Activated CD8-positive, alpha-beta memory T cell treated with anti-CD3 and anti-CD28 coated beads, Interleukin-2, amount 50 U/mL, for 4 hours (primary cell): ENCODE data around the gene RGL1.

ENCODE experiments used
- DNase-seq: peaks from one replicate; pipeline ENCODE4 v3.0.0-alpha.2; 2020

RGL1 gene

DNA sequence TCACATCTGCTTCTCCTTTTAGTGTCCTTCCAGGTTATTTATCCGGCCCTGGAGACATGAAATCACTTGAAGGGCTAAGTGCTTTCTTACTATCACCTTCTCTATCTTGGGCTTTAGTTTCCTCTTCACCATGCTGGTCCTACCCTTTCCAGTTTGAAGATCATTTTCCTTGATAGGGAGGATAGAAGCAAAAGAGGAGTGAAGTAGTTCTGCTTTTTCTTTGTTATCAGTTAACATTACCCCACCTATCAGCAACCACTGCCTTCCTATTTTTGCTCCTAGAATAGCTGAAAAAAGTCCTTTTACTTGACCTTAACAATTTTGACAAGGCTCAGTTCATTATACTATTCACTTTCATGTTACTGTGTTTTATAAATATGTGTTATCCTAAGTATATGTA lies 19.4 kb downstream of the RGL1 start:
- DNase-seq, result no peak

DNA sequence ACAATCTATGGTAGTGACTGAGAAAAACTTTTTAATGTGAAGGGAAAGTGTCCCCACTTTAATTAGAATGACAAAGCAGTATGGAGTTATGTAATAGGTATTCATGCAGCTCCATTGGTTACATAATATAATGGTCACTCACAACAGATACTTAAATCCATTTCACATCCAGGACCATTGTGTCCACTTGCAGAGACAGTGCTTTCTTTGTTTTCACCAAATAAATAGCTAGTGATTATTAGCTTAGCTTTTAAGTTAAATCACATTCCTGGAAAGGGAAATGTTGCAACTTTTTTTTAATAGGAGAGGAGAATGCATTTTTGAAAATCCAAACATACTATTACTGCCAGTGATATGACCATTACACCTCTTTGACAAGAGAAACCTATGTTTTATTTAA lies 22.9 kb downstream of the RGL1 start:
- DNase-seq, result no peak

DNA sequence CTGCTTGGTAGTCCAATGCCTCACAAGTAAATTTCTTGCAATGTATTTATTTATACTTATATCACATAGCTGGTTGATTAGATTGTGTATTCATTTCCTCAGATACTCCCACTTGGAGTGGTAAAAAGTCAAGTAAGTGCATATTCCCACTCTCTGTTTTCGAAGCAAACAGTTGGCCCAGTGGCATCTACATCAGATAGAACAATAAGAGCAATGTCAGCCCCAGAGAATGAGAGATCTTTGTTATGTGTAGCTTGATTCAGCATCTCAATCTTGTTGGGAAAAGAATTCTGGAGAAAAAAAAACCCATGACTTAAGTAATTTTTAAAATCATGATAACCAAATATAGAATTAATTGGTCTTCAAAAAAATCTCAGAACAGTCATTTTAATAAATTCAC lies 25.5 kb downstream of the RGL1 start:
- no peak for DNase-seq

DNA sequence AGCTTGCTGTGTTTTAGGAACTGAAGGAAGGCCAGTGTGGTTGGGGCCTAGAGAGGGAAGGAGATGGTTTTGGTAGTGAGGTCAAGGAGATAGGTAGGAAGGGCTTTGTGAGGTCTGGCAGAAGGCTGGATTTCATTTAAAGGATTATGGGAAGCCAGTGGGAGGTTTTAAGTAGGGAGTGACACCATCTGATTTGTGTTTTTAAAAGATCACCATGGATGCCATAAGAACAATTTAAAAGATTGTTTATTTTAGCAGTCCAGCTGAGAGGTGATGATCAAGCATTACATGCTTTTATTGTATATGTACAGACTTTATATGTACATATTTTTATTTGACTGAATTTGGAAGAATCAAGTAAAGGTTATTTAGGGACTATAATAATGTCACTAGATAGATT lies 26.4 kb downstream of the RGL1 start:
- no peak for DNase-seq

DNA sequence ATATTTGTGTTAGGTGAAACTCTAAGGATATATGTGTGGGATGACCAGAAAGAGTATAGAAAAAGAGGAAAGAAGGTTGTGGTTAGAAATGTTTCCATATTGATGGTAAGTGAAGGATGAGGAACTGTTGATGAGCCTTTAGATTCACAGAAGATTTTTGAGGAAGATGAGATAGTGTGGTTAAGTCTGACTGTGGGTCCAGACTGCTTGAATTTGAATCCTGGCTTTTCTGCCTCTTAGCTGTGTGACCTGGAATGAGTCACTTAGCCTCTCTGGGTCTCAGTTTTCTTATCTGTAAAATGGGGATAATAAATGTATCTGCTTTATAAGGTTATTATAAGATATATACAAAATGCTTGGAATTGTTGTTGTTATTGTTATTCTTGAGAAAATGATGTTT lies 27.5 kb downstream of the RGL1 start:
- no peak for DNase-seq

DNA sequence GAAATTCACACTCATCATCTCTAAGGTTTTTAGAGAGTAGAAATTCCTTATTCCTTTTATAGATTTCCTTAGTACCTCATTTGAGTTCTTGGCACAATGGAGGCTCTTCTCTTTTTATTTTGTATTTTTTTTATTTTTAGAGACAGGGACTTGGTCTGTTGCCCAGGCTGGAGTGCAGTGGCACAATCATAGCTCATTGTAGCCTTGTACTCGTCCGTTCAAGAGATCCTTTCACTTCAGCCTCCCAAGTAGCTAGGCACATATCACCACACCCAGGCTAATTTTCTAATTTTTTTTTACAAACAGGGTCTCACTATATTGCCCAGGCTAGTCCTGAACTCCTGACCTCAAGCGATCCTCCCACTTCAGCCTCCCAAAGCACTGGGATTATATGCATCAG lies 29.6 kb downstream of the RGL1 start:
- no peak for DNase-seq

DNA sequence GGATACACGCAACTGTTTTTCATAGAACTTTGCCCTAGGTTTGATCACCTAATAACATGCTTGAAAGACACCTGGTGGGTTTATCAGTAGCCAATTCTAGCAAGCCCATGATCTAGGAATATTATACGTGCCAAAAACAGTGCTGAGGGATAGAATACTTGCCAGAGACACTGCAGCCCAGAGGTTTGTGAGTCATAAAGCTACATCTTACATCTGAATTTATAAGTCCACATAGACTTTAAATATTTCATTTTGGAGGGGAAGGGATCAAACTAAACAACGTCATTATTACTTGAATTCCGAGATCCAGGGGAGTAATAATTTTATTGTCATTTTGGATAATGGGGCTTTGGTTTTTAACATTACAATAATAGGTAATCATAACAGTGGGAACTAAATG lies 31.7 kb downstream of the RGL1 start:
- DNase-seq, result no peak

DNA sequence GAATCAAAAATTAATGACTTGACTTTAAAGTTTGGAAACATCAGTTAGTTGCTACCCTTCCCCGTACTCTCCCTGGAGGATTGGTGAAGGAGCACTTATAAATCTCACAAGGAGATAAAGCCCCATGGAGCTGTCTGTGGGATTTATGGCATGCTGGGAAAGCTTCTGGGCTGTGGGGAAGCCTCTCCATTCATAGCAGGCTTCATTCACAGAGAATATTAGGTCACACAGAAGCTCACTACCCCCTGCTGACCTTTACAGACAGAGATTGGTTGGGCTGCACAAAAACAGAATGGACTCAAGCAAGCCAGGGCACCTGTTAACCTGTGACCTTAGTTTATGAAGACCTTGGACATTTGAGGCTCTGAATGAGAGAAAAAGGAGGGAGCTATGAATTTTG lies 32.1 kb downstream of the RGL1 start:
- no peak for DNase-seq

DNA sequence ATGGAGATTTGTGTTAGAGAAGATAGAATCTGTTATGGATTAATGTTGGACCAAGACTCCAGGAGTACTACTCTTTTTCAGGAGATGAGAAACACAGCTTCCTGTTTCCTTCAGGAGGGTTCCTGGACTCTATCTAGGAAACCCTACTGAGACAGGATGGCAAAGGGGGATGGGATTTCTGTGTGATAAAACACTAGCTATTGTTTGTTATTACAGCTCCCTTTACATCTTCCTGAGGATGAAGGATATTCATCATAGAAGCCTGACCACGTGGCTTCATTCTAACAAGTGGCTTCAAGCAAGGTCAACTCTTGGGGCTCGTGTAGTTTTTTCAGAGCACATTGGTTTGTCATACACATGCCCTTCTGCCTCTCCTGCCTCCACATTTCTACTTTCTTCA lies 33.3 kb downstream of the RGL1 start:
- DNase-seq, result no peak

DNA sequence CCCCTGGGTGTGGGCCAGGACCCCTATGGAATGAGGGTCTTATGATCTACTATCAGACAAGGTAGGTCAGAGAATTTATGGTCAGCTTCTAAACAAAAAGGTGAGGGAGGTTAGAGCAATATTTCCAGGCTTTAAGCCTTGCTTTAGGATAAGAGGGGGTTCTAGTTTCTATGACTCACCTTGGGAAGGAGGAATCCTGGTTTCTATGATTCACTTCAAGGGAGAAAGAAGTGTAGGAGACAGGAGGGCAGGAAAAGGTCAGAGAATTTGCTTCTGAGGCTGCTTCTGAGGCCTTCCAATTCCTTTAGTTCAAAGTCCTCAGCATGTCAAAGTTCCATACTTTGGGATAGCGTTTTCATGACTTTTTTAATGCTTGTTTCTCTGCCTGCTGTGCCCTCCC lies 35.2 kb downstream of the RGL1 start:
- no peak for DNase-seq

DNA sequence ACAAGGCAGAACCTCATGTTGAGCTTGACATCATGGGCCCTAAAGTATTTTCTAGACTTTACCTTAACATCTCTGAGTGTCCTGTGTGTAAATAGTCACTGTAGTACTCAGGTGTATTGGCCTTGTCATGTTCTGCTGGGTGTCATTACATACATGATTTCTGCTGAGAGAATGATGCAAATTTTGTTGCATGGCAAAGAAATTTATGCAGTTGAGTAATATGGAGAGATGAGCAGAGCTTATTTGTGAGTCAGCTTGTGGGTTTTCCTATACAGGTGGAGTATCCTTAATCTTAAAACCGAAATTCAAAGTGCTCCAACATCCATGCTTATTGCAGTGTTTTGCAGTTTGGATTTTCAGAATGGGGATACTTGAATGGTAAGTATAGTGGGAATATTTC lies 36.6 kb downstream of the RGL1 start:
- no peak for DNase-seq

DNA sequence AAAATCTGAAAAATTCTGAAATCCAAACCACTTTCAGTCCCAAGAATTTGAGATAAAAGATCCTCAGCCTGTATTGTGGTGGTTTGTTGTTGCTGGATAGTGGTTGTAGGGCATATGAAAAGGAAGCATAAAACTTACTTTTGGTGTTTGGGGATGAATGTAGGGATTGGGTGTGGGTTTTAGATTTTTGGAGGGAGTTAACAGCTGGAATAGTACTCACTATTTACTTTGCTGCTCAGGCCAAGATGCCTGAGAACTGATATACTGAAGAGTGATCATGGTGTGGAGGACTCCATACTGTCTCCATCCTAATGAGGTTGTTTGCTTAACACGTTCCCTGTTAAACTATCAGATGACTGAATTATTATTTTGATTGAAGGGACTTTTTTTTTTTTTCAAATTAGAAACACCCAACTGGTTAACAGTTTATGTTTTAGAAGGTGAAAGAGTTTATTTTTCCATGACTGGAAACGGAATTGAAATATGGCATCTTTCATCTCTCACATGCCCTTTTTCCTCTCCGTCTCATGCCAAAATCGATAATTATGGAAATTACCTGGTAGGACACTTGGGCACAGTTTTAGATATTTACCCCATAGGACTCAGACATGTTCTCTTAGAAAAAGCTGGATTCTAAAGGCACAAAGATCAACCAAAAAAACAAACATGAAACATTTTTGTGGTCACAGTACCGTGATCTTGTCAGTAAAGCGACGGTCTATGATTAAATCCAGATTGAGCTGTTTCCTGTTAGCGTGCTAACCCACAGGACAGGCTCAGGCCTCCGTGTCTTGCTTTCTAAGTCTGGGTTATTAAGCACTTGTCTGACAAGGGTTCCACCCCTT lies 37.3 kb downstream of the RGL1 start:
- no peak for DNase-seq

DNA sequence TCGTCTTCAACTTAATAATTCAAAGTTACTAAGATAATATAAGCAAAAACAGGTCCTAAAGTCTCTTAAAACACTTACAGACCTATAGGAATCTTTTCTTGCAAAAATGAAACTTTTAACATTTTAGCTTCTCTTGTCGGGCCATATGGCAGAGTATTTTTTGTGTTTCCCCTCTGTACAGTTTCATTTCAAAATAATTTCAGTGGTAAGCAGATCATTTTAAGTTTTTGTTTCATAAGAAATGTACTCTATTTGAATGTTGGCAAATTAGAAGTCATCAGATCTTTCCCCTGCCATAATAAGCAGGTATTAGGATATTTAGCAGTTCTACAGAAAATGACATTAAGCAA lies 37.9 kb downstream of the RGL1 start:
- no peak for DNase-seq

DNA sequence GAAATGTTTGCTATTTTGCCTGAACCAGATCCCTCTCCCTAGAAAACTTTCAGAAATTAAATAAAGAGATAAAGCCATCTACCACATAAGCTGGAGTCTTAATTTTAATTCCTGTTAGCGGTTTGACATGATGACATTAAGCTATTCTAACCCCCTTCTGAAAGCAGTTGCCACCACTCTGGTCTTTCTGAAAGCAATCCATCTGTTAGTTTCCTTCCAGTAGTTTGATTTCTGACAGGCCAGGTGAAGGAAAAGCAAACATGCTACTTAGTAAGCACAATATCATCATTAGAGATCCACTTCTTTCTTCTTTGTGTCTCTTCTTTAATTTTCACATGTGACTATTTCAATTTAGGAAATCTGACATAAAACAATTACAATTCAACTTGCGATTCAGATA lies 39.9 kb downstream of the RGL1 start:
- DNase-seq, result no peak

DNA sequence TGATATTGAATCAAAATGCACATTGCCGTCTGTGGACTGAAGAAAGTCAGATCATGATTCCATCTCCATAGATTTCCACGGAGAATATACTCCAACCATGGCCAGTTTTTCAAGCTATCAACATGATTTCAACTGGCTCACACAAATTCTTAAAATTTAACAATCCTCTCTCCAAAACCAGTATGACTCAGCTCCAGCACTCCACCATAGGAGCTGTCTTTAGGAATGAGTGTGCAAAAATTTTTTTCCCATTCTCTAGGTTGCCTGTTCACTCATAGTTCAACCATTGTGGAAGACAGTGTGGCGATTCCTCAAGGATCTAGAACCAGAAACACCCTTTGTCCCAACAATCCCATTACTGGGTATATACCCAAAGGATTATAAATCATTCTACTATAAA lies 40.8 kb downstream of the RGL1 start:
- no peak for DNase-seq

DNA sequence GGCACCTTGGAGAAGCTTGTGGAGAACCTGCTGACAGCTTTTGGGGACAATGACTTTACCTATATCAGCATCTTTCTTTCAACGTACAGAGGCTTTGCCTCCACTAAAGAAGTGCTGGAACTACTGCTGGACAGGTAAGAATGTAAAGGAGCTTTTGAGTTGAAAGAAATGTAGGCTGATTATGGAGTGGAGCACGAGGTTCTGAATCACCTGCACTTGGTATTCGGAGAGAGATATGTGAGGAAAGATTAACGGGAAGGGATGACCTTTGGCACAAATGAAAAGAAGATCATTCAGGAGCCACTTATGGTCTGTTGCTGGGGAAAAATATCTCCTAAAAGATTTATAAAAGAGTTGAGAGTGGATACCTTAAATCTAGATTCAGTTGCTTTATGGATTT lies 42.7 kb downstream of the RGL1 start:
- DNase-seq, result no peak

DNA sequence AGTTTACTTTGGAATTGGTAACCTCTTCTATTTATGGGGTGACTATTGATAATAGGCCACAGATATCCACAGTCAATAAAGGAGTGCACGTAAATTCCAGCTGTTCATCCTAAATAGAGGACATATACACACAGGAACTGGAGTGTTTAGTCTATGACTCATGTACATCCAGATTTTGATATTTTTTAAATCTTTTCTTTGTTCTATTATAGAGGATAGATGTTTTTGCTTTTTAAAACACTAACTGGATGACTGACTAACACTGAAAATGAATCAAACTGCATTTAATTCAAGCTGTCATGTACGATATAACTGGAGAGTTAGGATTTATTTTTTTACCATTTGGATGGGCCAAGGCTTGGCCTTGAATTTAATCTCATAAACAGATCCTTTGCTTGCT lies 45.9 kb downstream of the RGL1 start:
- no peak for DNase-seq

DNA sequence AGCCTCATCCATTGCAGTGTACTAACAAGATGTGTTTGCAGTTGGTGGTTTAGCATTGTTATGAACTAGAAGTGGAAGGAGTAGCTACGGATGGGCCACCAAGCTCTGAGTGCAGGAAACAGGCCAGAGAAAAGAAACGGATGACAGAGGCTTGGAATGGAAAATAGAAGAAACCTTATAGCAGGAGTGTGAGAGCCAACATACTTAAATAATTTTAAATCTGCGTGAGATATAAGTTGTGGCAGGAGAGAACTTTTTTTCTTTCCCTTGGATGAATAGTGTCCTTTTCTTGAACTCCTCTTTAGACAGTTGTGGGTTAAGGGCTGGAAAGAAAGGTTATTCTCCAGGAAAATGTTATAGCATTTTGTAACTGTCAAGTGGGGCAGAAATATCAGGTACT lies 54.2 kb downstream of the RGL1 start:
- no peak for DNase-seq

DNA sequence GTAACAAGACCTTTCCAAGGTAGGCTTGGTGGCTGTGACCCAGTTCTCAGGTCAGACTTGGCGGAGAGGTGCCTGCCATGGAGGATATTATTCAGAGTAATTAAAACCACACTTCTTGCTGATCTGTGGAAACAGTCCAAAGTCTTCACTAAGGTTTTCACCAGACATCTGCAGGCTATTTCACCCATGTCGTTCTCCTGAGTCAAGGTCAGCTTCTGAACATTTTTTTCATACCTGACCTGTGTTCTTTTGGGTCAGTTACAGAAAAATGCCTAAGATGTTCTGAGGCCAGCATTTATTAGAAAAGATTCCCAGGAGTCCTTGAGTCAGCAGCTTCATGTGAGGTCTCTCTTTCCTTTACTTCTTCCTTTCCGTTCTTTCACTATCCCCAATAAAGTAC lies 54.9 kb downstream of the RGL1 start:
- DNase-seq, result no peak

DNA sequence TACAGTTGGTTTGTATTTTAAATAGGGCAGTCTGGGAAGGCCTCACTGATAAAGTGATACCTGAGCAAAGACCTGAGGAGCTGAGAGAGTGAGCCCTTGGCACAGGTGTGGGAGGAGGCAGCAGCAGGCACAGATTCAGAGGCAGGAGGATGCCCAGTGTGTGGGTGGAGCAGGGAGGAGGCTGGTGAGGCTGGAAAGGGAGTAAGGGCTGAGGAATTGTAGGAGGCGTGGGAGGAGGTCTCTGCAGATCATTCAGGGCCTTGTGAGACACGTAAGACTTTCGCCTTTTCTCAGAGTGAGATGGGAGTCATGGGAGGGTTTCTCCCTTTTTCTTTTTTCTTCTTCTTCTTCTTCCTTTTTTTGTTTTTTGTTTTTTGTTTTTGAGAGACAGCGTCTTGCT lies 58.0 kb downstream of the RGL1 start:
- no peak for DNase-seq

DNA sequence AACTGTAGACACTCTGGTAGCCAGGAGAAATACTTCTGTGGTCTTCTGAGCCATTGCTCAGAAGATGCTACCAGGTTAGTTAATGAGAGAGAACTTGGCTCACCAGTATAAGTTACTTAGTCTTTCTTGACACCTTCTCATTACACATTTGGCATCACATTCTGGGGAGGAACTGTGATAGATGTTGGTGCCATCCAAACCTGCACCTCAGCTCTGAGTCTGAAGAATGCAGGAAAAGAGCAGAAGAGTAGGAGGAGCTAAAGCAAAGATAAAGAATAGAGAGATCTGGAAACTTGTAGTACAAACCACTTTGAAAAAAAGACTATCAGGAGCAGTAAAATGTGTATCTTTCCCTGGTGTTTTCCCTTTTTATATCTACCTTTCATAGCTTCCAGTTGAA lies 58.9 kb downstream of the RGL1 start:
- DNase-seq, result no peak

DNA sequence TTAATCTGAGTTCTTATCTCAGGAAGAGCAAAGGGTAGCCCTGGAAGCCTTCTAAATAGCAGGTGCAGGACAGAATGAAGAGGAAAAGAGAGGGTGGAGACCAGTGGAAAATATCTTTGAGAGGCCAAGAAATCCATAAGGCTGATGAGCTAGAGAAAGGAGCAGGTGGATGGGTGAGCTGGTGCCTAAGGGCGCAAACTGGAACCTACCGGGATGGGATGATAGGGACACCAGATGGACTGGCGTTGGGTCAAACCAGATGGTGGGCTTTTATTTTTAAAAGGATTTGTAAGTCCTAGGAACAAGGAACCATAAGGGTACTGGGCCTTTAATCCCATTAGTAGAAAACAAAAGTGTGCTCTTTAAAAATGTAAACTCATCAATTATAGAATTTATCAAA lies 59.7 kb downstream of the RGL1 start:
- DNase-seq, result no peak

DNA sequence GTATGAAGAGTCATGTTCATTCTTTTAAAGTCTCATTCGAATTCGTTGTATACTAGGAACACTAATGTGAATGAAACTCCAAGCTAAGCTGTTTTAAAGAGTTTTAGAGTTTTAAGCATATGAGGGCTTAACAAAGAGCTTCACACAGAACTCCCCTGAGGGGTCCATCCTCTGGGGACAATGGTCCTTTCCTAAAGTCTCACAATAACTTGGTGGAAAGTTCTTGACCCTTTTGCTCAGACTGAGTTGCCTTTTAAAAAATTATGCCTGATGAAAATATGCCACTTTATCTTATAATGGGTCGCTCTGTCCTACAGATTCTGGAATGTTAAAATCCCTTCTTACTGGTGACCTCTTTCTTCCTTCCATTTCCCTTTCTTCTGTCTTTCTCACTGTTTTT lies 64.3 kb downstream of the RGL1 start:
- no peak for DNase-seq

DNA sequence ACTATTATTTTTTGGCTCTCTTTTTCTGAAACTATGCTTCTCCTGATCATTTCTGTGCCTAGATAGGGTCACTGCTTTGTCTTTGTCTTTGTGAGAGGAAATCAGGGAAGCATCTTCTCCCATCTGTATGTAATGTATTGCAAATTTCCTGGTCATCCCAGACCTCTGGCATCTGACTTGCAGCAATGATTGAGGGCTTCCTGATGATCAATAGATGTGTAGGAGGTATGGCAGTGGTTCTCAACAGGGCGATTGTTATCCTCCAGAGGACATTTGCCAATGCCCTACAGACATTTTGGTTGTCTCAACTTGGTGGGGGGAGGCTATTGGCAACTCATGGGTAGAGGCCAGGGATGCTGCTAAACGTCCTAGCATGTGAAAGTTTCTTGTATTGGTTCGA lies 64.7 kb downstream of the RGL1 start:
- DNase-seq, result no peak

DNA sequence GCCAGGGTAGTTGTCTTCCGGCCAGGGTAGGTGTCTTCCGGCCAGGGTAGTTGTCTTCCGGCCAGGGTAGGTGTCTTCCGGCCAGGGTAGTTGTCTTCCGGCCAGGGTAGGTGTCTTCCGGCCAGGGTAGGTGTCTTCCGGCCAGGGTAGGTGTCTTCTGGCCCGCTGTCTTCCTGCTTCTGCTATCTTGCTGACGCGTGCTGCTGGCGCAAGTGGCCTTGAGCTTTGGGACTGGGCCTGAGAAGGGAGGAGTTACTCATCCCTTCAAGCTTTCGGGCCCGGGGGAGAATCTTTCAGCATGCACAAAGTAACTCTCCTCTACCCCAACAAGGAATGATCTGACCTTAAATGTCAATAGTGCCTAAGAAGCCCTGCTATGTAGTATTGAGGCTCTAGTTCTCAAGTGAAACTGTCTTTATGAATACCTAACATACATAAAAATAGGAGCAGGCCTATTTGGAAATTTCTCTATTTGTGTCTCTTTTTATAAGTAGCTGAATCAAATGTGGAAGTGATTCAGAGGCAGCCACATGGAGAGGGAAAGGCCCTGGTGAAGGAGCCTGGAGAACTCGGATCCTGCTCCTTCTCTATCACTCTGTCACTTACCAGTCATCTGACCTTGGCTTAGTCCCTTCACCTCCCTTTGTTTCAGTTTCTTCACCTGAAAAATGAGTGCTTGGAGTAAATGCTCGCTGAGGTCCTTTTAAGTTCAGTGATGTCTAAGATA lies 65.6 kb downstream of the RGL1 start:
- DNase-seq, result no peak
